ENCODE data around the gene VPS13D.
"Not testable (repeated sequence)": the region's sequence is repeated elsewhere in the genome, so short reads cannot be mapped to it uniquely, and the experiment has no call there.

Gene VPS13D

GRCh38 chr1:12287869-12288268, 58.0 kb downstream of the VPS13D start:
- DNase-seq: no peak

GRCh38 chr1:12290828-12291227, 61.0 kb downstream of the VPS13D start:
- DNase-seq: no peak

- no peak for DNase-seq
Measured at GRCh38 chr1:12293416-12293815, 63.6 kb downstream of the VPS13D start.

- DNase-seq: no peak
Measured at GRCh38 chr1:12294076-12294475, 64.2 kb downstream of the VPS13D start.

- DNase-seq: no peak
Measured at GRCh38 chr1:12296016-12296415, 66.2 kb downstream of the VPS13D start.

GRCh38 chr1:12296623-12297022, 66.8 kb downstream of the VPS13D start:
- DNase-seq: no peak

- DNase-seq: no peak
Measured at GRCh38 chr1:12300706-12301105, 70.9 kb downstream of the VPS13D start.

GRCh38 chr1:12301518-12302237, 71.8 kb downstream of the VPS13D start:
- DNase-seq: no peak

- no peak for DNase-seq
Measured at GRCh38 chr1:12302798-12303447, 73.1 kb downstream of the VPS13D start.

GRCh38 chr1:12305377-12305776, 75.5 kb downstream of the VPS13D start:
- no peak for DNase-seq

GRCh38 chr1:12309783-12310742, 80.2 kb downstream of the VPS13D start:
- DNase-seq: no peak

- no peak for DNase-seq
Measured at GRCh38 chr1:12314333-12314903, 84.6 kb downstream of the VPS13D start.

GRCh38 chr1:12315146-12315545, 85.3 kb downstream of the VPS13D start:
- no peak for DNase-seq

- DNase-seq: no peak
Measured at GRCh38 chr1:12316331-12316730, 86.5 kb downstream of the VPS13D start.

GRCh38 chr1:12320486-12320885, 90.7 kb downstream of the VPS13D start:
- DNase-seq: no peak

GRCh38 chr1:12324423-12324822, 94.6 kb downstream of the VPS13D start:
- no peak for DNase-seq

- DNase-seq: not testable (repeated sequence)
Measured at GRCh38 chr1:12324973-12325372, 95.1 kb downstream of the VPS13D start.

GRCh38 chr1:12326986-12327385, 97.2 kb downstream of the VPS13D start:
- DNase-seq: no peak

GRCh38 chr1:12327566-12327965, 97.7 kb downstream of the VPS13D start:
- DNase-seq: no peak

GRCh38 chr1:12333036-12333785, 103.4 kb downstream of the VPS13D start:
- no peak for DNase-seq

- no peak for DNase-seq
Measured at GRCh38 chr1:12335815-12336214, 106.0 kb downstream of the VPS13D start.

- DNase-seq: no peak
Measured at GRCh38 chr1:12336413-12336812, 106.6 kb downstream of the VPS13D start.

All from stimulated activated CD4-positive, alpha-beta T cell treated with anti-CD3 and anti-CD28 coated beads, Interleukin-4, amount 100 ng/mL, for 24 hours (primary cell).